ENCODE data around the gene UBE2QL1. TPM values are rescaled to one million over a fixed set of nuclear protein-coding genes. Genes with fewer than 3 reads are reported as not detected.

Gene UBE2QL1
- total and polyA plus RNA-seq, 2 of the 8 experiments (the other 6 are each of a cell fraction or from before 2014, with no cell fraction given) = 0.43 to 0.65 TPM

DNA sequence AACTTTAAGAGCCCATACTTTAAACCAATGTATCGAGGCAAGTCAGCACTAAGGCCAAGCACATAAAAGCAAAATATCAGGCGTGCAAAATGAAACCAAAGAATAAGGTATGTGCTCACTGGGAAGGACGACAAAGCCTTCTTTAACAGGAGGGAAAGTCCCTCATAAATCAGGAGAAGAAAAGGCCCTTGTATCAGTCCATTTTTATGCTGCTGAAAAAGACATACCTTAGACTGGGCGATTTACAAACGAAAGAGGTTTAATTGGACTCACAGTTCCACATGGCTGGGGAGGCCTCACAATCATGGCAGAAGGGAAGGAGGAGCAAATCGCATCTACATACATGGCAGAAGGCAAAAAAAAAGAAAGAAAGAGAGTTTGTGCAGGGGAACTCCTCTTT is 68.9 kb downstream of the UBE2QL1 start:
- H3K27me3 ChIP-seq (replicated peaks in 1 of 4; ENCODE audit: control insufficient read depth in 3 of 4, extremely low read depth in 1 of 4, insufficient read depth in 3 of 4, low read length in 3 of 4) = no peaks in the 10 kb centered on the region
- no peaks in the 10 kb centered on the region for H3K79me2 ChIP-seq (ENCODE audit: control insufficient read depth in 1 of 2, insufficient read depth in 2 of 2, low read length in 2 of 2)
- H2BK12ac ChIP-seq (ENCODE audit: low read depth, low read length) = no peak overlapping the region
- H3K4me1 ChIP-seq (replicated peaks in 1 of 4; ENCODE audit: control insufficient read depth in 3 of 4, insufficient read depth in 4 of 4, low read length in 3 of 4) = no peaks in the 10 kb centered on the region; a peak in 1 of 7 replicates
- H2BK15ac ChIP-seq (ENCODE audit: low read length) = no peak overlapping the region
- H3K14ac ChIP-seq (ENCODE audit: insufficient read length) = no peak overlapping the region
- POLR2A ChIA-PET (ENCODE audit: partially characterized antibody) = no interaction called here
- no peak overlapping the region for H3K56ac ChIP-seq (replicated peaks; ENCODE audit: insufficient read length, low read depth, low read length)
- no peak overlapping the region for H2AFZ ChIP-seq (ENCODE audit: low read length)
- WGBS, 2 experiments (ENCODE audit: extremely low coverage in 1 of 2, insufficient coverage in 1 of 2, insufficient read length in 1 of 2, insufficient replicate concordance in 2 of 2, low coverage in 1 of 2, low lambda C conversion rate in 2 of 2, missing lambda C conversion rate in 1 of 2) = 80% methylated on average over 6 of the region's 6 CpGs; no CpG with 5 or more reads in 1 of the 2 experiments
- H3K79me1 ChIP-seq (ENCODE audit: low read depth, low read length) = no peaks in the 10 kb centered on the region
- H3K9me3 ChIP-seq (ENCODE audit: insufficient read depth in 2 of 2, low read depth in 1 of 2, low read length in 1 of 2) = no peaks in the 10 kb centered on the region
- no peak overlapping the region for H2BK5ac ChIP-seq (ENCODE audit: low read depth, low read length)
- no peaks in the 10 kb centered on the region for H3K36me3 ChIP-seq (ENCODE audit: control insufficient read depth in 2 of 4, insufficient read depth in 4 of 4, low read length in 3 of 4)
- no peak overlapping the region for H2BK120ac ChIP-seq (replicated peaks; ENCODE audit: low read depth, low read length)
- no peak overlapping the region for H4K8ac ChIP-seq (ENCODE audit: extremely low read depth, insufficient read depth, low read length)
- no peak overlapping the region for H3K4me2 ChIP-seq (ENCODE audit: insufficient read depth in 1 of 2, low read depth in 2 of 2, low read length in 2 of 2)
- CTCF ChIA-PET (ENCODE audit: partially characterized antibody) = interaction anchor here (1.1 kb wide), 1 partner anchor 15 kb away, joined by 3 read pairs; no protein-coding TSS in a partner anchor
- H2BK20ac ChIP-seq (ENCODE audit: low read length) = no peak overlapping the region
- FAIRE-seq (no peak), DNase-seq (ENCODE audit: low read depth in 1 of 2, low spot score in 2 of 2) (no peak)
- no peak overlapping the region for H3K9ac ChIP-seq (replicated peaks in 1 of 4; ENCODE audit: extremely low read depth in 1 of 4, low read depth in 3 of 4, low read length in 3 of 4)
- no peak overlapping the region for H3K23ac ChIP-seq (ENCODE audit: insufficient read length)
- no peak overlapping the region for H4K91ac ChIP-seq (replicated peaks; ENCODE audit: insufficient read length, low read length)
- no peak overlapping the region for H3K27ac ChIP-seq (ENCODE audit: low read depth, low read length)
- H3K4ac ChIP-seq (replicated peaks; ENCODE audit: insufficient read length, low read depth, low read length) = no peak overlapping the region
- H3K4me3 ChIP-seq (ENCODE audit: extremely low read depth in 1 of 4, insufficient read depth in 2 of 4, low read depth in 3 of 4, low read length in 4 of 4) = no peak overlapping the region
- no peak overlapping the region for H3K18ac ChIP-seq (ENCODE audit: extremely low read depth, low read length)
- no peaks in the 10 kb centered on the region for H4K20me1 ChIP-seq (replicated peaks in 1 of 2; ENCODE audit: control insufficient read depth in 1 of 2, insufficient read depth in 2 of 2, low read length in 2 of 2)
- no peaks in the 10 kb centered on the region for H3K23me2 ChIP-seq (ENCODE audit: low read depth, low read length)
- H2AK5ac ChIP-seq (ENCODE audit: low read depth, low read length) = no peak overlapping the region
- H4K5ac ChIP-seq (ENCODE audit: insufficient read length, low read depth, low read length) = no peak overlapping the region
- TF ChIP-seq MAFK (IDR thresholded peaks at IDR 0.05; ENCODE audit: low read depth, low read length) = no peak
- TF ChIP-seq SP2 (IDR thresholded peaks at IDR 0.05; ENCODE audit: low read length) = no peak
- no peak for TF ChIP-seq SAP30 (IDR thresholded peaks at IDR 0.05; ENCODE audit: insufficient read depth, insufficient replicate concordance, low read length)

Data from H1 (cell line).